ENCODE data around the gene KRTAP29-1.

KRTAP29-1 gene

DNA sequence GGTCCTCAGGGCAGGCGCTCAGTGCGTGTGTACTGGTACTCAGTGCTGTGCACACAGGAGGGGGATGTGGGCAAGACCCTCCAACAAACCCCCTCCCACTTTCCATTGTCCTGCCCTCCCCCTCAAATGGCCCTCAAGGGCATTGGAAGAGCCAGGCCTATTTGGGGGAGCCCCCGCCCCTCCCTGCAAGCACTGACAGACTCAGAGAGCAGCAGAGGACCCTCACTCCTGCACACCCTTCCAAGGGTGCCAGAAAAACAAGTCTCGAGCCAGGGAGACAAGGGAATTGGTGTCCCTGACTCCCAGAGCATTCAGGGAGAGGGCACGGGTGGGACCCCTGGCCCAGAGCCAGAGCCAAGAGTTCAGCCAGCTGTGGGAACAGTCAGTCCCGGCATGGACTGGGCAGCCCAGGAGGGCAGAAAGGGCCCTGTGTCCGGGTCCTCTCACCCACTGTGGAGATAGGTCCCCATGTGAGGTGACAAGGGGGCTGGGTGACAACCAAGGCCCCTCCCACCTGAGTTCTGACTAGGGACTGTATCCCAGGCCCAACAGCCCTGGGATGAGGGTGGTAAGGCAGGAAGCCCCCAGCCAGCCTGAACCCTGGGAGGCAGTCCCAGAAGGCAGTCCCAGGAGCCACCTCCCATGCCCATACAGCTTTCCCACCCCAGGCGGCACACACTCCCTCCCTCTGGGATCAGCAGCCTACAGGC lies 24.9 kb upstream of the KRTAP29-1 start:
- DNase-seq (ENCODE audit: low read depth in 2 of 2), result no peak

DNA sequence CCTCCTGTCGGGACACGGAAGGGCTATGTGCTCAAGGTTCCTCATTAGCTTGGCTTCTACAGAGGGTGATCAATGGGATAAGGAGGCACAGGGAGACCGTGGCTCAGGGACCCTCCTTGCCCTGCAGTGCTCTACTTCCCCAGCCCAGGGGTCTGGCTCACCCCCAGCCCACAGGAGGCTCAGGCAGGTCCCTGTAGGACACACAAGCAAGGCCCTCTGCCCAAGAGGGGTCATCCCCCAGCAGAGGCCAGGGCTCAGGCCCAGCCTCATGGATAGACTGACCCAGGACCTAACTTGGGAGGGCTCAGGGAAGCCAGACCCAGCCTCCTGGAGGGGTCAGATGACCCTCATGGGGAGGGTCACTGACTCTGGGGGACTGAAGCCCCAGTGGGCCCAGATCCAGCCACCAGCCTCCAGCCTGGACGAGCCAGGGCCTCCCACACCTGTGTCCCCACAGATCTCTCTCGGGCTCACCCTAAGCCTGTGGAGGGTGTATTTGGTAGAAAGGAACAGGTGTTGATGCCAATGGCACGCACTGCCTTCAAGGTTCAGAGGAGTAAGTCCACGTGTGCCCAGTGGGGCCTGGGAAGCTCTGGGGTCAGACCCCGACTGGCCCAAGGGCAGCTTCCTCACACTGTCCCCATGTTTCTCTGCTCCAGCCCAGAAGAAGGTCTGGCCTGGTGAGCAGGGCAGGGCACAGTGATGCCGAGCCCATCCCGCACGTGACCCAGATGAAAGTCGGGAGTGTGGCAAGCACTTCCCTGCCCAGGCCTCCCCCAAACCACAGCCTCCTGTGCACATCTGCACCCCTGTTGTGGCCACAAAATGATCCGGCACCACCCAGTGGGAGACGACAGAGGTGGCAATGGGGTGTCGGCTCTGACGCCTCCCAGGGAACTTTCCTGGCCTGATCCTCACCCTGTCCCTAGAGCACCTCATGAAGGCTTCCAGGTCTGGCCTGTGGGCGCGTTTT lies 23.8 kb upstream of the KRTAP29-1 start:
- no peak for DNase-seq (ENCODE audit: low read depth in 2 of 2)

DNA sequence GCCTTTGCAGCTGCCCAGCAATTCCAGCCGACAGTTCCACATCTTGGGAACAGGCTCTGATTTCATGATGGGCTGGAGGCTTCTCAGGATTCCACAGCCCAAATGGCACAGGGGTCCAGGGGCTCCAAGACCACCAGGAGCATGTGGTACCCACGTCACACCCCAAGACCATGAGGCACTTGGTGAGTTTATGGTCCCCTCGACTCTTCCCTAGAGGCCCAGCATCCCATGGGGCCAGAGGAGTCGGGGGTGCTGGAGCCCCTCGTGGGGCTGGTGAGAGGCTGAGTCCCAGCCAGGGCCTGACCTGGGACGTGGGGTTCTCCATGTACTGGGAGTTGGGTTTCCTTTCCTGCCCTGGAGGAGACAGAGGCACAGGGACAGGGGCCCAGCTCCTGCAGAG lies 23.0 kb upstream of the KRTAP29-1 start:
- no peak for DNase-seq (ENCODE audit: low read depth in 2 of 2)

DNA sequence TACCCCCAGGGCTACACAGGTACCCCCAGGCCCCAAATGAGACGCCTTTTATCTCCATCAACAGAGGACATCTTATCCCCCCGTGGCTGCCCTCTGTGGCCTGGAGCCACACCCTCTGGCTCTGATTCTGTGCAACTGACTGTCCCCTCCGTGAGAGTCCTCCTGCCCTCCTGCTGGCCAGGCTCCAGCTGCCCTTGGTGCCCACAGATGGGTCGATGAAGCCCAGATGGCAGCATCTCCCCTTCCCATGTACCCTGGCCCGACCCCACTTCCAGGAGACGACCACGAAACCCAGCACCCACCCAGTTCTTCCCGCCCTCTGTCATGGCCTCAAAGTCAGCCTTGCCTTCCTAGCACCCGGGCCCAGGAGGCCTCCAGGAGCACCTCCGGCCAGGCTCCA lies 22.5 kb upstream of the KRTAP29-1 start:
- DNase-seq (ENCODE audit: low read depth in 2 of 2), result no peak

DNA sequence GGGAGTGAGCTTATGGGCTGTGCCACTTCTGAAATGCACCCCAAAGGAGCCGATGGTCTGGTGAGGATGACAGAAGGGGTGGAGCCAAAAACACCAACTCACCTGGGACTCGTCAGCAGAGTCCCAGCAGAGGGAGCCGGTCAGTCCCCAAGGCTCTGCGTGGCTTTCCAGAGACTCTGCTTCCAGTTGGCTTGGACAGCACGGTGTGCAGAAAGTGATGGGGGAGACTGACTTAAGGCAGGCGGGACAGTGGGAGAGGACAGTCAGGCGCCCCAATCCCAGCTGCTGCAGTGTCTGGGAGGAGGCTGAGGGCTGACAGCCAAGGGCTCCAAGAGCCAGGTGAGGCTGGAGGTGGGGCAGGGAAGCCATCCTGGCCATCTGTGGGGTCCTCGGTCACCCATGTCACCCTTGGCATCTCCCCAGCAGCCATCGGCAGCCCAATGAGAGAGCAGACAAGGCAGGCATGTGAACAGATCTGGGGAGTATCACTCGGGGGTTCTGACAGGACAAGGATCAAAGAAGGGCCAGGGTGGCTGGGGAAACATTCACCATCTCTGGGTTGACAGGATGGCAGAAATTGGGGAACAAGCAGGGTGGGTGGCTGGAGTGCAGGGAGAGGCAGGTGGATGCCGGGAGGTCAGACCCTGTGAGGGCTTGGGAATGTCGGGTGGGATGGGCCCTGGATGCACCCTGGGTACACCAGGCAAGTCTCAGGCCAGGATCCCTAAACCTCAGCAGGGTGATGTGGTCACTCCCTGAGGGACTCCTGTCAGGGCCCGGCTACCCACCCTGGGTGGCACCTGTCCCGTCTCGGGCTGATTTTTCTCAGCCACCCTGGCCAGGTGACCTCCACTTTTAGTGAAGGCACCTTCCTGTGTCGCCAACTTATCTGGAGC lies 21.8 kb upstream of the KRTAP29-1 start:
- DNase-seq (ENCODE audit: low read depth in 2 of 2), result no peak

DNA sequence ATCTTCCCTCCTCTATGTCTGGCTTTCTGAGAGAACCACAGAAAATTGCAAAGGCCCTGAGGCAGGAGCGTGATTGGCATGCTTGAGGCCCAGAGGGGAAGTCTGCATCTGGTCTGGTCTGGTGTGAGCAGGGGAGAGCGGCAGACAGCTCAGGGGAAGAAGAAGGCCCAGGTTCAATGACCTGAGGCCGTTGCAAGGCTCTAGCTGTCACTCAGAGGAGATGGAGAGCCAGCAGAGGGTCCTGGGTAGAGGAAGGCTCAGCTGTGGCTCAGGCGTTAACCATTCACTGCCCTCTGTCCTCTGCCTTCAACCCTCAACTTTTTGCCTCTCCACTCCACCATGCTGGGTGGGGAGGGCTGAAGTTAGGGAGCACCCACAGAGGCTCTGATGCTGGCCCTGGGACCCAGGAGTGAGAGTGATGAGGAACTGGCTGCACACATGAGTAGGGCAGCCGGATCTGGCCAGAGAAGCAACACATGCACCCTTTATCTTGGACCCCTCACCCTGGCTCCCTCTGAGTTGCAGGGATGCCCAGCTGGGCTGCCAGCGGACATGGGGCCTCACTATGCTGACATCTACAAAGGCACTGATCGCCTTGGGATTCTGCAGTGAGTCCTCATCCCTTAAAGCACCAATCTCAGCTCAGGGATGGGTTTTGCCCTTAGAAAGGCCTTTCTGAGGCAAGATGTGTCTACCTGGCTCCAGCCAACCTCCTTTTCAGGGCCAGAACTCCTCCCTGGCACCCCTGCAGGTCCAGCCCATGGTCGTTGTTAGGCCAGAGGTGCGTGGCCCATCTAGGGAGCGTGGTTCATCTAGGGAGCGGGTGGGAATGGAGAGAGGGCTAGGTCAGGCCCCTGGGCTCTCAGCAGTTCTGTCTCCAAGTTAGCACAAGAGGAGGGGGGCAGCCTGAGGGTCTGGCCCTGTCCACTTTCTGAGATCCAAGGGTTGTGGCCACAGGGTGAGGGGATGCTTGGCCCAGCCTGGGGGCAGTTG lies 20.5 kb upstream of the KRTAP29-1 start:
- DNase-seq (ENCODE audit: low read depth in 2 of 2), result no peak

DNA sequence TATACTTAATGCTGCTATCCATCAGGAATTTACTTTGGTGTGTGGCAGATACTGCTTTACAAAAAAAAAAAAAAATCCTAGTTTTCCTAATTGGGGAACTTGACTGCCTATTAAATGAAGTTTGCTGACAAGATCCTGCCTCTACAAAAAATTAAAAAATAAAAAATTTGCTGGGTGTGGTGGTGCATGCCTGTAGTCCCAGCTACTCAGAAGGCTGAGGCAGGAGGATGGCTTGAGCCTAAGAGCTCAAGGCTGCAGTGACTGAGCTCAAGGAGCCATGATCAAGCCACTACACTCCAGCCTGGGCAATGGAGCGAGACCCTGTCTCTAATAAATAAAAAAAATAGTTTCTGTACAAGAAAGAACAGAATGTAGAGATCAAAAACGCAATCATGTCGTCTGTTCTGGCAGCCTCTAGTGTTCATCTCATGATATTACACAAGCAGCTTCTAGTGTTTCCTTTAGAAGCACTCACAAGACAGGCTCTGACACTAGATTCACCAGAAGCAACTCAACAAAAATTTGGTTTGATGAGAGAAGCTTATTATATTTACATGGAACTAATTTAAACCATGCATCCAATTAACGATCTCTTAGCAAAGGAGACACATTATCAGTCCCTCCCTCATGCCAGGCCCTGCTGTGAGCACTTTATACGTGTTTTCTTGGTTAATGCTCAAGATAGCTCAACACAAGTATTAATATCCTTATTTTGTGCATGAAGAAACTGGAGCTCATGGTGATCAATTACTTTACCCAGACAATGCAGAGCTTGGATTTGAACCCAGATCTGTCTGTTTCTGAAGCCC lies 19.6 kb upstream of the KRTAP29-1 start:
- DNase-seq (ENCODE audit: low read depth in 2 of 2), result no peak

DNA sequence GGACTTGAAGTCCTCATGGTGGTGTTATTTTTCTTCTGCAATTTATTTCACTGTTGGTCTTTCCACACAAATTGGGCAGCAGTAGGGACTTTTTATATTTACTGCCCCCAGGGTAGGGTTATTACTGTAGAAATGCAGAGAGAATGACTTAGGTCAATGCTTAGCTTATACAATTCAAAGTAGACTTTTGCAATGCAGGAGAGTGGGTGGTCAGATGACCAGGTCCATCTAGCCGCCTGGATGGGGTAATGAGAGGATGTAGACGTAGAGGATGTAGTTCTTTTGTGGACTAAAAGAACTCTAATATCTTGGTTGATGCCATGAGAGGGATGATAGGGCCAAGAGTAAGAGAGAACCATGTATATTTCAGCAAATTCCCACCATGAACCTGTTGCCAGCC lies 15.6 kb upstream of the KRTAP29-1 start:
- DNase-seq (ENCODE audit: low read depth in 2 of 2), result no peak

DNA sequence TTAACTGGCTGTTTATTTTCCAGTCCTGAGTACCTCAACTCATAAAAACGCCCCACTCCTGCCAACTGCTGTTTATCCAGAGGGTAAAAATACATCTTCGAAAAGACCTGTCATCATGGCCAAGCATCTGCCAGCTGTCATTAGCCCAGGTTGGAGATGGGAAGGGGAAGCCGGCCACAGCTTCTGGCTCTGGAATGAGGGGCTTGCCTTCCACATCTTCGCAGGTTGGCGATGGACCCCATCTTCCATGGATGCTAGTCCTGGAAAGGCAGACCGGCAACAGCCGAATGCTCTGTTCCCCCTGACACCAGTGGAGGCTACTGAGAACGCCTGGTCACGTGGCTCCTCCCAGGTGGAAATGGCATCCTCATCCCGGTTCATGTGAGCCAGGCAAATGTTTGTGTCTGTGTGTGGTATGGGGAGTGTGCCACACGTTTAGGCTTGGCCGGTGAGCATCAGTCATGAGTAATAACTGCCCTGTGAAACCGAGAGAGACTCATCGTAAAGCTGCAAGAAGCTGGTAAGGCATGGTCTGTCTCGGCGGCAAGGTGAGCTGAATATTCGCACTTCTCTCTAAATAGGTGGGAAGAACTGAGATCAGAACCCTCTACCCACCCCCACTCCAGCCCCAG lies 13.3 kb upstream of the KRTAP29-1 start:
- DNase-seq (ENCODE audit: low read depth in 2 of 2), result no peak

DNA sequence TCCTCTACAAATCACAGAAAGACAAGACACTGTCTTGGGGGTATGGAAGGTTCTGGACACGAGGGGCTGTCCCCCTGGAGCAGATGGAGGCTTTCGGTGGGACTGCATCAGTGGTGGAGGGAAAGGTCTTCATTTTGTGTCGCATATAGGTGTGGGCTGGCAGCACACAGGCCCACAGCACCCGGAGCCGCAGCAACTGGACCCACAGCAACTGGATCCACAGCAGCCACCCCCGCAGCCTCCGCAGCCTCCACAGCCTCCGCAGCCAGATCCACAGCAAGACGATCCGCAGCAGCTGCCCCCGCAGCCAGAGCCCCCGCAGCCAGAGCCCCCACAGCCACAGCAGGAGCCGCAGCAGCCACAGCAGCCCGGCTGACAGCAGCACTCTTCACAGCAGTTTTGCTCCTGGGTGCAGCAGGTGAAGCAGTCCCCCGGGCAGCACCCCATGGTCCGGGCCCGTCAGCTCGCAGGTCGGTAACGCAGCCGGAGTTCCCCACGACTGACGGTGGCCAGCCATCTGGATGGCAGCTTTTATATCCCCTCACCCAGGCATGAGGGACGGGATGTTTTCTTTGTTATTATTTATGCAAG lies 12.6 kb upstream of the KRTAP29-1 start, which contains the start of gene KRTAP17-1:
Gene KRTAP17-1 (minus strand): TSS at position 507 of the 591 bp plus-strand sequence. CDS start 60 bp downstream, at position 447.
- DNase-seq (ENCODE audit: low read depth in 2 of 2), result no peak

DNA sequence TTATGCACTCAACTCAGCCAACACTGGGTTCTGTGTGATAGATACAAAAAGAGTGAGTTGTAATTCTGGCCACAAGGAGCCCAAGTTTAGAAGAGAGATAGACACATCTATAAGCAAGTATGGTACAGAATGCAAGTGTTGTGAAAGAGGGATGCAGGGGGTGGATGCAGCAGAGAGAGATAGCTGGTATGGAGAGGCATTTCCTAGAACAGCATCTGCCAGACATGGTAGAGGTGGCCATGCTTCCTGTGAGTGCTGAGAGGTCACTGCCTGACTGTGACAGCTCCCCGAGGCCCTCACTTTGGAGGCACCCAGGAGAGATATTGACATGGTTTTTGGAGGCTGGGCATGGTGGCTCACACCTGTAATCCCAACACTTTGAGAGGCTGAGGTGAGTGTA lies 8.5 kb upstream of the KRTAP29-1 start:
- DNase-seq (ENCODE audit: low read depth in 2 of 2), result no peak

DNA sequence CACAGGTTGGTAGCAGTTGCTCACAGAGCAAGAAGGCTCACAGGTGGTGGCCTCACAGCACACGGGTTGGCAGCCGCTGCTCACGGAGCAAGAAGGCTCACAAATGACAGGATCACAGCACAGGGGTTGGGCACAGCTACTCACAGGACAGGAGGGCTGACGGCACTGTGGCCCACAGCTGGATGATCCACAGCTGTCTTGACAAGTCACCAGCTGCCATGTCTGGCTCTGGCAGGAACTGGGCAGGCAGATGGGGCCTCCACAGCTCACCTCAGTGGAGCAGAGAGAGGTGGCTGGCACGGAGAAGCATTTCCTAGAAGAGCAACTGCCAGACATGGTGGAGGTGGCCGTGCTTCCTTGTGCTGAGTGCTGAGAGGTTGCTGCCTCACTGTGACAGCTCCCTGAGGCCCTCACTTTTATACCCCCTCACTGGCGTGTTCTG lies 6.3 kb upstream of the KRTAP29-1 start, which contains the start of gene KRTAP16-1:
Gene KRTAP16-1 (minus strand): TSS at position 392 of the 442 bp plus-strand sequence. CDS start 56 bp downstream, at position 336.
- peak; percentile 4 to 12 for DNase-seq (ENCODE audit: low read depth in 2 of 2)

DNA sequence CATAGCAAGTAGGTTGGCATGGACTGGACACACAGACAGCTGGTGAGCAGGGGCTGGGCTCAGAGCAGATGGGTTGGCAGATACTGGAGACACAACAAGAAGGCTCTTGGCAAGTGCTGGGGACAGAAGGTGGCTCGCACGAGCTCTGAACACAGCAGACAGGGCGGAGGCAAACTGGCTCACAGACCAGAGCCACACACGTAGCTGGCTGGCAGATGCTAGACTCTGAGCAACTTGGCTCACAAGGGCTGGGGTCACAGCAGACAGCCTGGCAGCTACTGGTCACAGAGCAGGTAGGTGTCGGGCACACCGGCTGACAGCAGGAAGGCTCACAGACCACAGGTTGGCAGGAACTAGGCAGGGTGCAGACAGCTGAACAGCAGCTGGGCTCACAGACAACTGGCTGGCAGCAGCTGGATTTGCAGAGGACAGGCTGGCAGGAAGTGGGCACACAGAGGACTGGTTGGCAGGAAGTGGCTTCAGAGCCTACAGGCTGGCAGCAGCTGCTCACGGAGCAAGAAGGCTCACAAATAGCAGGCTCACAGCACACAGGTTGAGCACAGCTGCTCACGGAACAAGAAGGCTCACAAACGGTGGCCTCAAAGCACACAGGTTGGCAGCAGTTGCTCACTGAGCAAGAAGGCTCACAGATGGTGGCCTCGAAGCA lies 5.7 kb upstream of the KRTAP29-1 start:
- peak; percentile 32 to 40 for DNase-seq (ENCODE audit: low read depth in 2 of 2)

DNA sequence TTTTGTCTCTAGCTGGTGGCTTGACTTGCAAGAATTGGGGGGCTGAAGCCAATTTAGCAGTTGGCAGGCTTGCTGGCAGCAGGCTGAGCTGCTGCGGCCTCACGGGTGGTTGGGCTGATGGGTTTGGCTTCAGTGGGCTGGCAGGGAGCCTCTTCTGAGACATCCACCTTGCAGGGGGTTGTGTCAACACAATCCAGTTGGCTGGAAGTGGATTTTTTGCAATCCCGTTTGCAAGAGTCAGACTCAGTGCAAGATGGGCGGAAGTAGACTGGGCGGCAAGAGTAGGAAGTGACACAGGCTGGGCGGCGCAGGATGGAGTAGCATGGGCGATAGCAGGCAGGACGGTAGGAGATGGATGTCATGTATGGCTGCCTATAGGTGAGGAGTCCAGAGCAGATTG lies 5.0 kb upstream of the KRTAP29-1 start:
- DNase-seq (ENCODE audit: low read depth in 2 of 2), result no peak

DNA sequence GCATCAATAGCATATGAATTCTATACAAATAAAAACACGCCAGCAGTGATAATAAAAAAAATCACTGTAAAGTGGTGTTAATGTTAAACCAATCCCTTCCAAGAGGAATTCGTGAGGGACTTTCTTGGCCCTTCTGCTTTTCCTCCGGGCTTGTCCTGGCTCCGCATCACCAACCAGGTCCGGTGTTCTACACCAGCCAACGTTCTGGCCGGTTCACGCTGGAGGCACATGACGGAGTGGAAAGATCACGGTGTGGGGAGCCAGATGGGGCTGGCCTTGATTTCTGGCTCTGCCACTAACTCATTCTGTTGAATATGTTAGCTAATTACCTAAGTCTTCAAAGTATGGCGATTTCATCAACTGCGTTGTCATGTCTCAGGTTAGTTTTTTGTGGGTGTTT lies 1.4 kb upstream of the KRTAP29-1 start:
- no peak for DNase-seq (ENCODE audit: low read depth in 2 of 2)

DNA sequence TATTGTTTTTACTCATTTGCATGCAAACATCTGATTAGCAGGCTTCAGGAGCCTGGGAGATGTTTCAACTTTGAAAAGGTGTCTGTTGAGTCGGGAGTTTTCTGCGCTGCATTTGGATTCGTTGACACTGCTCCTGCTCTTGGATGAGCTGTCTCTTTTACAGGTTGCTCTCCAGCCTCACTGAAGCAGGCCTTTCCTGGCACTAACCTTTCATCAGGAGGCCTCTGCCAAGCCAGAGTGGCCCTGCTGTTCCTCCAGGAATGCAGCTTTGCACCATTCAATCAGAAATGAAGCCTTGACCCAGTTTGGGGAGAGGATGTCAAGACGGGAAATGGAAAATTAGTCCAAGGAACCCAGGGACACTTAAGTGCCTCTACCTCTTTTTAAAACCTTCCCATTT lies 330 bp upstream of the KRTAP29-1 start:
- DNase-seq (ENCODE audit: low read depth in 2 of 2), result no peak

DNA sequence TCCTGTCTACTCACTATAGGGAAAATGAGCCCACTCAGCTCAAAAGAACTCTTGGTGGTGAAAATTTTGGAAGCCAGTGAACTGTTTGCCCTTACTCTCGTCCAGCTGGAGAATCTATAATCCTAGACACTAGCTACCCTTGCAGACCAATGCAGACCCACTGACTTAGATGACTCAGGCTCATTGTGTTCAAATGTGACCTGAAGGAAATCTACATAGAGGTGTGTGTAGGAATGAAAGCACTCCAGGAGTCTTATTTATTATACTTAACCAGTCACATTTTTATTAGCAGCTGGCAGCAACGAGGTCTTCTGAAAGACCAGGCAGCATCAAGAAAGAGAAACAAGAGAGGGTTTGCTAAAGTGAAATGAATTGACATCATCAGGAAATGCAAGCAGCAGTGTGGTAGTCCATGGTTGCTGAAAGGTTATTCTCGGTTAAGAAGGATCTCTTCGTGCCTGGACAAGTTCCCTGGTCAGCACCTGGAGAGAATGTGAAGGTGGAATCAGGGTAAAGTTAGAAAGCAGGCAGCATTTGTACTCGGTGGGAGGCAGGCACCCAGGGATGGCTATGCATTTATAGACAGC lies 1.4 kb downstream of the KRTAP29-1 start:
- no peak for DNase-seq (ENCODE audit: low read depth in 2 of 2)

All from activated CD8-positive, alpha-beta memory T cell treated with anti-CD3 and anti-CD28 coated beads for 4 hours (primary cell).